Measurements from ENCODE around the gene NT5M.

The NT5M gene

GRCh38 chr17:17388657-17389496, 85.7 kb downstream of the NT5M start:
- no peak for DNase-seq (ENCODE audit: low read depth in 2 of 2, low spot score in 1 of 2)

DNA sequence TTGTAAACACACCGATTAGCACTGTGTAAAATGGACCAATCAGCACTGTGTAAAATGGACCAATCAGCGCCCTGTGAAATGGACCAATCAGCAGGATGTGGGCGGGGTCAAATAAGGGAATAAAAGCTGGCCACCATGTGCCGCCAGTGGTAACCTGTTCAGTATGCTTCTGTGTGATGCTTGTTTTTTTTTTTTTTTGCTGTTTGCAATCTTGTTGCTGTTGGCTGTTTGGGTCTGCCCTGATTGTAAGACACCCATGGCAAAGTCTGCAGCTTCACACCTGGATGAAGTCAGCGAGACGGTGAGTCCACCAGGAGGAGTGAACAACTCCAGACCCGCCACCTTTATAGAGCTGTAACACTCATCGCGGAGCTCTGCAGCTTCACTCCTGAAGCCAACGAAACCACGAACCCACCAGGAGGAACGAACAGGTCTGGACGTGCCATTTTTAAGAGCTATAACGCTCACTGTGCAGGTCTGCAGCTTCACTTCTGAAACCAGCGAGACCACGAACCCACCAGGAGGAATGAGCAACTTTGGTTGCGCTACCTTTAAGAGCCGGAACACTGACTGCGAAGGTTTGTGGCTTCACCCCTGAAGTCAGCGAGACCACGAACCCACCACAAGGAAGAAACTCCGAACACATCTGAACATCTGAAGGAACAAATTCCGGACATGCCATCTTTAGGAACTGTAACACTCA, 88.6 kb downstream of the NT5M start:
- DNase-seq (ENCODE audit: low read depth in 2 of 2, low spot score in 1 of 2), result peak in 1 of 2 donors; percentile 27

GRCh38 chr17:17393976-17394375, 90.8 kb downstream of the NT5M start:
- DNase-seq (ENCODE audit: low read depth in 2 of 2, low spot score in 1 of 2), result no peak

DNA sequence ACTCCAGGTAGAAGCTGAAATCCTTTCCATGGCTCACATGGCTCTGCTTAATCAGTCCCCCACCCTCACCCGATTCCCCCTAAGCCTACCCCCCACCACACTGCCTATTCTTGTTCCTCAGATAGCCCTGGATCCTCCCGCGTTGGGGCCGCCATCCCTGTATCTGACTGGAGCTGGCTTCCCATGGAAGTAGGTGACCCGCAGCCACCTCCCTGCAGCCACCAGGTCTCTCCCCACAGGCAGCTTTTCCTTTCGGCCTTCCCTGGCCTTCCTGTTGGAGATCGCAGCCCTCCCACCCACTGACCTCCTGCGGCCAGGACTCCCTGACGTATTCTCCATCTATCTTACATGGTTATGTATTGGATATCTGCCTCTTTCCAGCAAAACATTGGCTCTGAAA, 91.3 kb downstream of the NT5M start:
- no peak for DNase-seq (ENCODE audit: low read depth in 2 of 2, low spot score in 1 of 2)

DNA sequence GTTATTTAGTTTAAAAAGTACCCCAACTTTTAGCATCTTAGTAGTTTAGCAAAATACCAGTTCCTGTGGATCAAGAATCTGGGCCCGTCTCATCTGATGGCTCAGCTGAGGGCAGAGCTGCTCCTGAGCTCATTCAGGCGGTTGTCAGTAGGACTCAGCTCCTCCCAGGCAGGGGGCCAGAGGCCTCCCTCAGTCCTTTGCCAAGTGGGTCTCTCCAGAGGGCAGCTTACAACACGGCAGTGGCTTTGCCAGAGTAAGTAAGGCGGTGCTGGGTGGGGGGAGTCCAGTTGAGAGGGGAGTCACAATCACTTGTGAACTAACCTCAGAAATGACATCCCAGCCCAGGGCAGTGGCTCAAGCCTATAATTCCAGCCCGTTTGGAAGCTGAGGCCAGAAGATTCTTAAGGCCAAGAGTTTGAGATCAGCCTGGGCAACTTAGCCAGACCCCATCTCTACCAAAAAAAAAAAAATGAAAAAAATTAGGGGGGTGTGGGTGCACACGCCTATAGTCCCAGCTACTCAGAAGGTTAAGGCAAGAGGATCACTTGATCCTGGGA, 92.2 kb downstream of the NT5M start:
- no peak for DNase-seq (ENCODE audit: low read depth in 2 of 2, low spot score in 1 of 2)

GRCh38 chr17:17395885-17396284, 92.7 kb downstream of the NT5M start:
- DNase-seq (ENCODE audit: low read depth in 2 of 2, low spot score in 1 of 2), result no peak

Measured in stimulated activated CD8-positive, alpha-beta memory T cell treated with anti-CD3 and anti-CD28 coated beads, Interleukin-4, amount 100 ng/mL, for 1 hour (primary cell).